ENCODE results near the gene CNST.
"Not testable (repeated sequence)": the region's sequence is repeated elsewhere in the genome, so short reads cannot be mapped to it uniquely, and the experiment has no call there.

The CNST gene

GRCh38 chr1:246552110-246552509 lies 14.1 kb upstream of the CNST start:
- TF ChIP-seq CTCF (IDR thresholded peaks at IDR 0.05; ENCODE audit: control insufficient read depth, insufficient read depth, low read depth, low read length, missing control alignments), result no peak

GRCh38 chr1:246554201-246554600 lies 12.1 kb upstream of the CNST start:
- TF ChIP-seq CTCF (IDR thresholded peaks at IDR 0.05; ENCODE audit: control insufficient read depth, insufficient read depth, low read depth, low read length, missing control alignments), result no peak
- H3K4me3 ChIP-seq (ENCODE audit: control insufficient read depth, low read depth, low read length), result no peak overlapping the region
- DNase-seq (ENCODE audit: low read depth), result no peak

More at GRCh38 chr1:246552110-246552509, 14.1 kb upstream of the CNST start:
- no peak overlapping the region for H3K4me3 ChIP-seq (ENCODE audit: control insufficient read depth, low read depth, low read length)
- DNase-seq (ENCODE audit: low read depth), result no peak

- no peak overlapping the region for H3K4me3 ChIP-seq (ENCODE audit: control insufficient read depth, low read depth, low read length)
- DNase-seq (ENCODE audit: low read depth), result no peak
- TF ChIP-seq CTCF (IDR thresholded peaks at IDR 0.05; ENCODE audit: control insufficient read depth, insufficient read depth, low read depth, low read length, missing control alignments), result no peak
Measured at GRCh38 chr1:246558041-246558440, 8.2 kb upstream of the CNST start.

GRCh38 chr1:246559310-246559709 lies 6.9 kb upstream of the CNST start:
- TF ChIP-seq CTCF (IDR thresholded peaks at IDR 0.05; ENCODE audit: control insufficient read depth, insufficient read depth, low read depth, low read length, missing control alignments), result no peak
- no peak for DNase-seq (ENCODE audit: low read depth)
- H3K4me3 ChIP-seq (ENCODE audit: control insufficient read depth, low read depth, low read length), result no peak overlapping the region

- not testable (repeated sequence) for DNase-seq (ENCODE audit: low read depth)
Measured at GRCh38 chr1:246560833-246561232, 5.4 kb upstream of the CNST start.

GRCh38 chr1:246564839-246565750 lies 1.2 kb upstream of the CNST start:
- H3K4me3 ChIP-seq (ENCODE audit: control insufficient read depth, low read depth, low read length), result peak overlapping the region; percentile 75
- no peak for DNase-seq (ENCODE audit: low read depth)

More at GRCh38 chr1:246560833-246561232, 5.4 kb upstream of the CNST start:
- H3K4me3 ChIP-seq (ENCODE audit: control insufficient read depth, low read depth, low read length), result not testable (repeated sequence)

More at GRCh38 chr1:246564839-246565750, 1.2 kb upstream of the CNST start:
- no peak for TF ChIP-seq CTCF (IDR thresholded peaks at IDR 0.05; ENCODE audit: control insufficient read depth, insufficient read depth, low read depth, low read length, missing control alignments)
